ENCODE results near the gene TRIM50. TPM values are rescaled to one million over a fixed set of nuclear protein-coding genes. Genes with fewer than 3 reads are reported as not detected.
A peak's percentile ranks its signal among the peaks of the same experiment; 100 is the strongest.
"Not testable (repeated sequence)": the region's sequence is repeated elsewhere in the genome, so short reads cannot be mapped to it uniquely, and the experiment has no call there.

The TRIM50 gene
- total RNA-seq (2011; cell fraction: chromatin; rRNA removed; ENCODE audit: low replicate concordance), result not detected in 2 replicates
- total RNA-seq (2011; cell fraction: nucleolus; rRNA removed), result not detected in 2 replicates
- total RNA-seq (2011; cell fraction: nucleoplasm; rRNA removed), result not detected in 2 replicates
- not detected in 2 replicates for total RNA-seq (2014; rRNA removed)
- not detected in 2 replicates for total RNA-seq (2014; rRNA removed; fragmentation: Illumina TruSeq; extraction: Trizol)
- total RNA-seq (2015; rRNA removed; fragmentation: Illumina TruSeq; extraction: Trizol), result not detected in 2 replicates
- 0.11 TPM in 1 of 2 replicates, not detected in the other for total RNA-seq (2021)
- not detected in 2 replicates for polyA plus RNA-seq (2011; rRNA removed)
- not detected in 2 replicates for polyA plus RNA-seq (2011; cell fraction: cytosol; rRNA removed)
- polyA plus RNA-seq (2011; cell fraction: nucleus; rRNA removed), result not detected in 2 replicates
- 0.04 TPM in 1 of 2 replicates, not detected in the other for polyA plus RNA-seq (2012)
- polyA plus RNA-seq (2014; fragmentation: Illumina TruSeq; extraction: Trizol), result not detected in 2 replicates
- not detected for polyA plus RNA-seq (2014; fragmentation: Nextera tagmentation; extraction: Ambion mirVana)
- not detected in 2 replicates for polyA plus RNA-seq (2014; rRNA removed)
- polyA minus RNA-seq (2011; rRNA and poly(A)+ RNA removed), result not detected in 2 replicates
- polyA minus RNA-seq (2011; cell fraction: cytosol; rRNA and poly(A)+ RNA removed), result not detected in 2 replicates
- not detected in 2 replicates for polyA minus RNA-seq (2011; cell fraction: nucleus; rRNA and poly(A)+ RNA removed)
- Bru-seq, nascent RNA, result percentile 6 among the genes with signal in this experiment
- percentile 6 among the genes with signal in this experiment for BruChase-seq, experiment 1, labeled RNA remaining after a 2-hour chase
- percentile 9 among the genes with signal in this experiment for BruChase-seq, experiment 2, labeled RNA remaining after a 6-hour chase
- long read RNA-seq, experiment 1, result 0 reads
- long read RNA-seq, experiment 2, result 0 reads
- long read RNA-seq, experiment 3, result 0 reads

GRCh38 chr7:73327922-73328321, at the start of gene TRIM50, which contains the start of gene FKBP6:
TRIM50 (minus strand) TSS chr7:73328082; CDS start chr7:73324787, 3,295 bp downstream.
FKBP6 (plus strand) TSS chr7:73328161; CDS start chr7:73328429, 268 bp downstream.
- DNase-seq (ENCODE audit: extremely low read depth in 1 of 4, low spot score in 3 of 4); H4K20me1 ChIP-seq (replicated peaks; ENCODE audit: control insufficient read depth, insufficient read depth, low read length); H3K4me2 ChIP-seq (ENCODE audit: insufficient read depth, low read length); POLR2A ChIA-PET; BruUV-seq (replicated peaks); FAIRE-seq; H3K9me1 ChIP-seq (ENCODE audit: control insufficient read depth, insufficient read depth, low read length); CTCF ChIA-PET (ENCODE audit: low intra/inter-chr PET ratio); H3K9me3 ChIP-seq (replicated peaks; ENCODE audit: control insufficient read depth, insufficient read depth, low read depth, low read length); H3K4me3 ChIP-seq; in situ Hi-C loops (cut with MboI); H3K9ac ChIP-seq (ENCODE audit: insufficient read depth in 1 of 2, low read depth in 2 of 2, low read length in 2 of 2); ATAC-seq; H3K4me1 ChIP-seq (replicated peaks in 1 of 2; ENCODE audit: control insufficient read depth in 2 of 2, insufficient read depth in 2 of 2, low read length in 2 of 2); H3K36me3 ChIP-seq (ENCODE audit: control insufficient read depth, insufficient read depth, low read length); H3K79me2 ChIP-seq (ENCODE audit: control insufficient read depth, insufficient read depth, low read length); intact Hi-C loops (cut with micrococcal nuclease); H3K27ac ChIP-seq (ENCODE audit: extremely low read depth, low read depth, low read length); H2AFZ ChIP-seq (ENCODE audit: low read depth, low read length): not testable (repeated sequence)
- WGBS (ENCODE audit: insufficient coverage, low coverage, missing lambda C conversion rate), result 65% methylated on average over 25 of the region's 43 CpGs
- H3K27me3 ChIP-seq (ENCODE audit: control insufficient read depth in 2 of 2, insufficient read depth in 2 of 2, low read length in 2 of 2), result peaks cover 34 to 52% of the 10 kb centered on the region in 2 experiments
